Activated CD8-positive, alpha-beta T cell treated with anti-CD3 and anti-CD28 coated beads for 36 hours (primary cell): ENCODE data around the gene MTSS2. TPM values are rescaled to one million over a fixed set of nuclear protein-coding genes. Genes with fewer than 3 reads are reported as not detected.

Source experiments
- ATAC-seq: fragments of 200-7000 bp; cut with Tn5 transposase; one replicate; pipeline ENCODE4 v1.10.0; 2021; ENCODE audit warnings: mild to moderate bottlenecking, moderate library complexity
- CTCF ChIA-PET: fragments of 350-600 bp; sonication (Branson Sonifier 250); formaldehyde crosslinking; loops from one replicate; lab custom pipeline; 2021; ENCODE audit warnings: antibody characterized with exemption; lab: Charles Lee
- POLR2A ChIA-PET: fragments of 350-600 bp; sonication (Branson Sonifier 250); formaldehyde crosslinking; loops from one replicate; lab custom pipeline; 2021; ENCODE audit warnings: antibody characterized with exemption; lab: Charles Lee
- DNase-seq: peaks from one replicate; pipeline ENCODE4 v3.0.0-alpha.2; 2020
- H3K27ac Mint-ChIP-seq: one replicate; pipeline ENCODE4 v1.8.0; 2021; ENCODE audit warnings: mild to moderate bottlenecking, mixed read lengths
- H3K27me3 Mint-ChIP-seq: one replicate; pipeline ENCODE4 v1.8.0; 2021; ENCODE audit warnings: mixed read lengths
- H3K36me3 Mint-ChIP-seq: one replicate; pipeline ENCODE4 v1.8.0; 2021; ENCODE audit warnings: low read depth, mixed read lengths
- H3K4me1 Mint-ChIP-seq: one replicate; pipeline ENCODE4 v1.8.0; 2021; ENCODE audit warnings: low read depth, mixed read lengths
- H3K4me3 Mint-ChIP-seq: one replicate; pipeline ENCODE4 v1.8.0; 2021; ENCODE audit warnings: mild to moderate bottlenecking, moderate library complexity, mixed read lengths
- H3K9me3 Mint-ChIP-seq: one replicate; pipeline ENCODE4 v1.8.0; 2021; ENCODE audit warnings: mixed read lengths
- CTCF ChIP-seq: fragments of 200-600 bp; IDR thresholded peaks from one replicate; pipeline ENCODE4 v1.8.0; 2022; ENCODE audit warnings: antibody characterized with exemption, mild to moderate bottlenecking
- intact Hi-C: fragments of 100-400 bp; cut with micrococcal nuclease; formaldehyde crosslinking; loops from one replicate; pipeline ENCODE4 v1.10.0; 2022
- total RNA-seq, 2 experiments: library from RNA; stranded (reverse); gene quantifications; one replicate each; pipeline ENCODE4 v1.2.3, GENCODE V29; 2021

Gene MTSS2
- total RNA-seq, 2 experiments from 2014 or later: 4.4 to 4.6 TPM

DNA sequence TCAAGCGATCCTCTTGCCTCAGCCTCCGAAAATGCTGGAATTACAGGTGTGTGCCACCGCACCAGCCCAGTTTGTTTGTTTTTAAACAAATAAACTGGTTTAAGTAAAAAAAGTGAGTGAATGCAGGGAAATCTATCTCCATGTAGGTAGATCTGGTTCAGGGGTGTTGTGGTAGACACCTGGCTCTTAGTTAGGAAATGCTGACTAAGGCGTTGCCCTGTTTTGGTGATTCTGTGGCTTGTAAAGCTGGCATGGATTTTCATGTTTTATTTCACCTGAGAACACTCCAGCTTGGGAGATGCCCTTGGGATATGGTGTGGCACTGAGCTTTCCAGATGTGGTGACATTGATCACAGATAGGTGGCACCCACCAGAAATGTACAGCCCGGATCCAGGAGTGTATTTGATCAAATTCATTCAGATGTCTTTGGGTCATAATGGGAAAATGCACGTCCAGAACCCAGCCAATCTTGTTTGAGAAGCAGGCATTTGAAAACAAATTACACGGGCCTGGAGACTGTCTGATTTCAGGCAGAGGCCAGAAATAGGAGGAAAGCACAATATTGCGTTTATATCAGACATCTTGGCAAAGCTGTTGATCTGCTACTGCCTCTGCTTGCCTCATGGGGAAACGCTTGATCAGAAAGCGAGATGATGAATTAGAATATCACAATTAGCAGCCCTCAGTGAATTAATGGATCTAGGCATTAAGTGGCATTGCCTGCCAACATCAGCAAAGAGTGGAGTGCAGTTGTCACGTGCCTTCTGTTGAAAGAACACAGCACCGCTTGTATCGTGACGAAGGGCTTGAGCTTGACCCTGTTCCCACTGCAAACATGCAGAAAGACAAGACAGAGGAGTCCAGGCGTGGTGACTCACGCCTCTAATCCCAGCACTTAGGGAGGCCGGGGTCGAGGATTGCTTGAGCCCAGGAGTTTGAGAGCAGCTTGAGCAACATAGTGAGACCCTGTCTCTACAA lies 46.8 kb downstream of the MTSS2 start:
- H3K36me3 Mint-ChIP-seq: no peaks in the 10 kb centered on the region
- no peak for ATAC-seq
- no peaks in the 10 kb centered on the region for H3K27me3 Mint-ChIP-seq
- no peak overlapping the region for H3K27ac Mint-ChIP-seq
- POLR2A ChIA-PET: interaction anchor here (1.3 kb wide), 1 partner anchor 13 kb away, joined by 4 read pairs; no protein-coding TSS in a partner anchor
- intact Hi-C loops: no loop called here
- no peak overlapping the region for H3K4me3 Mint-ChIP-seq
- no peak for TF ChIP-seq CTCF
- no peak for DNase-seq
- no peaks in the 10 kb centered on the region for H3K4me1 Mint-ChIP-seq
- no peaks in the 10 kb centered on the region for H3K9me3 Mint-ChIP-seq
- CTCF ChIA-PET: interaction anchor here (1.1 to 1.6 kb wide), 3 partner anchors 15 to 99 kb away, joined by 3 to 4 read pairs (median 4); no protein-coding TSS in a partner anchor

Other genes with a start within 250 kb of the MTSS2 start
- 10 to 100 TPM; 13.2 to 19.0 TPM for gene ST3GAL2, start 247.0 kb downstream of the MTSS2 start, total RNA-seq
- 10 to 100 TPM; 11.0 to 11.1 TPM for gene FCSK, start 231.5 kb downstream of the MTSS2 start, total RNA-seq
- gene COG4, start 162.5 kb downstream of the MTSS2 start, total RNA-seq: 10 to 100 TPM; 38.0 to 39.0 TPM
- 100 to 1,000 TPM; 543 to 552 TPM for gene SF3B3, start 162.2 kb downstream of the MTSS2 start, total RNA-seq
- not detected for gene IL34, start 39.5 kb downstream of the MTSS2 start, total RNA-seq
- gene VAC14, start 115.1 kb upstream of the MTSS2 start, total RNA-seq: 10 to 100 TPM; 27.6 TPM